H1 (cell line): Measurements from ENCODE around the gene PLCL2. TPM values are rescaled to one million over a fixed set of nuclear protein-coding genes. Genes with fewer than 3 reads are reported as not detected.
"Not testable (repeated sequence)": the region's sequence is repeated elsewhere in the genome, so short reads cannot be mapped to it uniquely, and the experiment has no call there.

Experiments used
- CTCF ChIA-PET: fragments of 300-600 bp; sonication (Branson Sonifier 250); formaldehyde crosslinking; loops from one replicate; lab custom pipeline; 2021; ENCODE audit not compliant: partially characterized antibody; lab: Charles Lee
- POLR2A ChIA-PET: fragments of 300-600 bp; sonication (Branson Sonifier 250); formaldehyde crosslinking; loops from one replicate; lab custom pipeline; 2021; ENCODE audit warnings: inconsistent platforms; ENCODE audit not compliant: partially characterized antibody; lab: Charles Lee
- DNase-seq, 2 experiments: peaks; one replicate each; pipeline versions ENCODE4 v3.0.0 to v3.0.0-alpha.2; 2010 to 2022; ENCODE audit warnings: low spot score in 2 of 2, low read depth in 1 of 2, mixed read lengths in 1 of 2
- FAIRE-seq: peaks from 2 replicates; lab custom pipeline; 2011; peaks lifted over from hg19 to GRCh38; lab: Jason Lieb, UNC
- H2AFZ ChIP-seq: 2 replicates; pipeline ENCODE4 v1.8.1; 2012; ENCODE audit warnings: low read length, inconsistent platforms
- H2AK5ac ChIP-seq: 2 replicates; pipeline ENCODE4 v1.6.1; 2013; ENCODE audit warnings: low read depth, low read length
- H2BK120ac ChIP-seq: replicated peaks from 2 replicates; pipeline ENCODE3; 2013; ENCODE audit warnings: low read depth, low read length, inconsistent platforms
- H2BK12ac ChIP-seq: 2 replicates; pipeline ENCODE4 v1.6.1; 2013; ENCODE audit warnings: low read depth, low read length
- H2BK15ac ChIP-seq: 2 replicates; pipeline ENCODE4 v1.6.1; 2013; ENCODE audit warnings: low read length
- H2BK20ac ChIP-seq: 2 replicates; pipeline ENCODE4 v1.6.1; 2013; ENCODE audit warnings: low read length
- H2BK5ac ChIP-seq: 2 replicates; pipeline ENCODE4 v1.6.1; 2013; ENCODE audit warnings: low read depth, low read length
- H3K14ac ChIP-seq: 2 replicates; pipeline ENCODE4 v1.6.1; 2013; ENCODE audit warnings: inconsistent platforms; ENCODE audit not compliant: insufficient read length
- H3K18ac ChIP-seq: 2 replicates; pipeline ENCODE4 v1.6.1; 2013; ENCODE audit warnings: low read length; ENCODE audit errors: extremely low read depth
- H3K23ac ChIP-seq: 2 replicates; pipeline ENCODE4 v1.6.1; 2013; ENCODE audit warnings: inconsistent platforms; ENCODE audit not compliant: insufficient read length
- H3K23me2 ChIP-seq: 2 replicates; pipeline ENCODE4 v1.6.1; 2013; ENCODE audit warnings: low read depth, low read length
- H3K27ac ChIP-seq: 2 replicates; pipeline ENCODE4 v1.6.1; 2011; ENCODE audit warnings: low read depth, low read length, inconsistent platforms
- H3K27me3 ChIP-seq, 4 experiments: replicated peaks in 1 of 4; 1 replicate in 1 of 4; 2 replicates in 3 of 4; pipeline versions ENCODE4 v1.6.1 to v1.8.1; 2011 to 2013; ENCODE audit warnings: low read length in 3 of 4, mild to moderate bottlenecking in 3 of 4, inconsistent platforms in 2 of 4, mixed read lengths in 2 of 4, moderate library complexity in 1 of 4; ENCODE audit not compliant: control insufficient read depth in 3 of 4, insufficient read depth in 3 of 4; ENCODE audit errors: extremely low read depth in 1 of 4
- H3K36me3 ChIP-seq, 4 experiments: 2 replicates each; pipeline versions ENCODE4 v1.6.1 to v1.8.1; 2011 to 2013; ENCODE audit warnings: mild to moderate bottlenecking in 4 of 4, low read length in 3 of 4, moderate library complexity in 2 of 4, control low read depth in 1 of 4, inconsistent platforms in 1 of 4; ENCODE audit not compliant: insufficient read depth in 4 of 4, control insufficient read depth in 2 of 4
- H3K4ac ChIP-seq: replicated peaks from 2 replicates; pipeline ENCODE3; 2013; ENCODE audit warnings: low read length, low read depth, mixed read lengths, inconsistent platforms; ENCODE audit not compliant: insufficient read length
- H3K4me1 ChIP-seq, 4 experiments: replicated peaks in 1 of 4; 1 replicate in 1 of 4; 2 replicates in 3 of 4; pipeline versions ENCODE4 v1.6.1 to v1.8.1; 2011 to 2013; ENCODE audit warnings: low read length in 3 of 4, inconsistent platforms in 2 of 4, mixed read lengths in 1 of 4; ENCODE audit not compliant: insufficient read depth in 4 of 4, control insufficient read depth in 3 of 4
- H3K4me2 ChIP-seq, 2 experiments: 2 replicates each; pipeline versions ENCODE4 v1.6.1 to v1.8.1; 2011 to 2013; ENCODE audit warnings: low read depth in 2 of 2, low read length in 2 of 2, control low read depth in 1 of 2, inconsistent platforms in 1 of 2, mild to moderate bottlenecking in 1 of 2; ENCODE audit not compliant: insufficient read depth in 1 of 2
- H3K4me3 ChIP-seq, 4 experiments: fragments of 200-600, 300-600 bp in 1 of 4; sonication (generic), shearing (Covaris generic), sonication (Bioruptor Twin) in 1 of 4; 2 replicates each; pipeline versions ENCODE4 v1.5.1 to v1.8.1; 2011 to 2016; ENCODE audit warnings: low read length in 4 of 4, low read depth in 3 of 4, control low read depth in 2 of 4, inconsistent platforms in 2 of 4, mild to moderate bottlenecking in 2 of 4, mixed read lengths in 1 of 4, moderate library complexity in 1 of 4; ENCODE audit not compliant: insufficient read depth in 2 of 4; ENCODE audit errors: extremely low read depth in 1 of 4
- H3K56ac ChIP-seq: replicated peaks from 2 replicates; pipeline ENCODE3; 2013; ENCODE audit warnings: low read depth, mild to moderate bottlenecking, mixed read lengths, low read length, inconsistent platforms; ENCODE audit not compliant: insufficient read length
- H3K79me1 ChIP-seq: 2 replicates; pipeline ENCODE4 v1.6.1; 2013; ENCODE audit warnings: low read depth, low read length, control low read depth
- H3K79me2 ChIP-seq, 2 experiments: 2 replicates each; pipeline versions ENCODE4 v1.6.1 to v1.8.1; 2012 to 2013; ENCODE audit warnings: low read length in 2 of 2, mild to moderate bottlenecking in 2 of 2, inconsistent platforms in 1 of 2; ENCODE audit not compliant: insufficient read depth in 2 of 2, control insufficient read depth in 1 of 2
- H3K9ac ChIP-seq, 4 experiments: replicated peaks in 1 of 4; 1 replicate in 1 of 4; 2 replicates in 3 of 4; pipeline versions ENCODE4 v1.6.1 to v1.8.1; 2011 to 2013; ENCODE audit warnings: low read depth in 3 of 4, low read length in 3 of 4, control low read depth in 2 of 4, mild to moderate bottlenecking in 2 of 4, moderate library complexity in 2 of 4, inconsistent platforms in 1 of 4; ENCODE audit errors: extremely low read depth in 1 of 4
- H3K9me3 ChIP-seq, 2 experiments: 2 replicates each; pipeline versions ENCODE4 v1.6.1 to v1.8.1; 2012 to 2013; ENCODE audit warnings: mild to moderate bottlenecking in 2 of 2, moderate library complexity in 2 of 2, control low read depth in 1 of 2, inconsistent platforms in 1 of 2, low read depth in 1 of 2, low read length in 1 of 2, mixed read lengths in 1 of 2; ENCODE audit not compliant: insufficient read depth in 2 of 2
- H4K20me1 ChIP-seq, 2 experiments: replicated peaks in 1 of 2; 2 replicates each; pipeline versions ENCODE3 to v1.8.1; 2011 to 2013; ENCODE audit warnings: inconsistent platforms in 2 of 2, low read length in 2 of 2, mild to moderate bottlenecking in 1 of 2; ENCODE audit not compliant: insufficient read depth in 2 of 2, control insufficient read depth in 1 of 2
- H4K5ac ChIP-seq: 2 replicates; pipeline ENCODE4 v1.6.1; 2013; ENCODE audit warnings: low read length, low read depth, mixed read lengths, inconsistent platforms; ENCODE audit not compliant: insufficient read length
- H4K8ac ChIP-seq: 2 replicates; pipeline ENCODE4 v1.8.0; 2013; ENCODE audit warnings: mild to moderate bottlenecking, moderate library complexity, low read length, inconsistent platforms; ENCODE audit not compliant: insufficient read depth; ENCODE audit errors: extremely low read depth
- H4K91ac ChIP-seq: replicated peaks from 2 replicates; pipeline ENCODE3; 2013; ENCODE audit warnings: low read length, mixed read lengths, inconsistent platforms; ENCODE audit not compliant: insufficient read length
- CBX5 ChIP-seq: fragments of 300-800, 300-1000 bp; sonication (generic); IDR thresholded peaks from 2 replicates; pipeline ENCODE4 v1.7.1; 2016; ENCODE audit warnings: antibody characterized with exemption, low read length, low read depth
- PHF8 ChIP-seq: fragments of 200-600 bp; sonication (generic); conservative IDR thresholded peaks from 2 replicates; pipeline ENCODE4 v1.7.1; 2012; ENCODE audit warnings: low read depth, mild to moderate bottlenecking, inconsistent platforms, low read length, moderate library complexity
- SP4 ChIP-seq: IDR thresholded peaks from 2 replicates; pipeline ENCODE4 v1.6.1; 2012; ENCODE audit warnings: low read length, inconsistent platforms
- SUZ12 ChIP-seq: fragments of 200-600 bp; sonication (generic); IDR thresholded peaks from 2 replicates; pipeline ENCODE4 v1.6.1; 2012; ENCODE audit warnings: mild to moderate bottlenecking, inconsistent platforms, low read length, moderate library complexity, mixed read lengths
- TCF12 ChIP-seq: IDR thresholded peaks from 2 replicates; pipeline ENCODE4 v1.6.1; 2011; ENCODE audit warnings: low read depth, mild to moderate bottlenecking, low read length
- WGBS, 2 experiments: shearing (Covaris generic) in 1 of 2; methylation state at CpG; one replicate each; pipeline versions ENCODE4 v1.1.6 to v1.1.7; 2013 to 2015; ENCODE audit warnings: low lambda C conversion rate in 2 of 2, mixed read lengths in 2 of 2, inconsistent platforms in 1 of 2, low coverage in 1 of 2, missing lambda C conversion rate in 1 of 2; ENCODE audit not compliant: insufficient replicate concordance in 2 of 2, insufficient coverage in 1 of 2, insufficient read length in 1 of 2; ENCODE audit errors: extremely low coverage in 1 of 2, missing lambda C conversion rate in 1 of 2; 5-methylcytosine and 5-hydroxymethylcytosine counted together
- polyA plus RNA-seq, 7 experiments: library from polyadenylated mRNA; depleted of rRNA in 3 of 7; stranded (reverse) in 5 of 7; unstranded in 2 of 7; fragments of >200 nt in 5 of 7; fragments of 200-250 nt in 2 of 7; gene quantifications; 1 replicate in 5 of 7; 2 replicates in 1 of 7; 4 replicates in 1 of 7; pipeline versions ENCODE4 v1.2.1 to v1.2.3, GENCODE V29; 2011 to 2013; ENCODE audit warnings: missing spikeins in 2 of 7, mixed read lengths in 2 of 7
- total RNA-seq: library from RNA; stranded (reverse); fragmentation: NEBNext Ultra II Directional; extraction: Animal tissue kit (Norgen Biotek cat#: 25700); gene quantifications from 2 replicates; pipeline ENCODE4 v1.2.1, GENCODE V29; 2021

Gene PLCL2
- total and polyA plus RNA-seq, 2 of the 8 experiments (the other 6 are each of a cell fraction or from before 2014, with no cell fraction given), result 3.5 to 6.8 TPM

DNA sequence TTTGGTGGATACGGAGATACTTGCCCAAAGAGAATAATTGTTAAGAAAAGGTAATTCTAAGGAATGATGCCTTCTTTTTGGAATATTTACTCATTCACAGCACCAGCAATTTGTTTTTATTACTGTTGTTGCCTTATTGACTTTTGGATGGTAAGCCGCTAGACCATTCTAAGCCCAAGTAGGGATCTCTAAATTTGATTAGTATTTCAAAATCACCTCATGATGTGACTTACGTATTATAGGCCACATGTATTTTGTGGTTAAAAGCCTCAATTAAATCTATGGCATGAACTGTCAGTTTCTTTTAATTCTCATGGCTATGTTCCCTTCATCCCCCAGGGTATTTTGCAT, 94.1 kb downstream of the PLCL2 start (continued):
- TF ChIP-seq SP4, result no peak
- TF ChIP-seq SUZ12, result no peak
- no peak for TF ChIP-seq PHF8
- no peak for TF ChIP-seq CBX5
- no peak for TF ChIP-seq TCF12

- H3K18ac ChIP-seq, H3K4ac ChIP-seq, POLR2A ChIA-PET, H3K4me3 ChIP-seq, H2BK12ac ChIP-seq, H3K79me1 ChIP-seq, H2AFZ ChIP-seq, H3K23me2 ChIP-seq, H3K14ac ChIP-seq, H4K5ac ChIP-seq, DNase-seq, H3K27ac ChIP-seq, H3K23ac ChIP-seq, H2BK120ac ChIP-seq, H3K56ac ChIP-seq, H3K4me1 ChIP-seq, H3K27me3 ChIP-seq, H4K8ac ChIP-seq, H2AK5ac ChIP-seq, H2BK15ac ChIP-seq, H3K9ac ChIP-seq, FAIRE-seq, H3K4me2 ChIP-seq, H2BK20ac ChIP-seq, H4K91ac ChIP-seq, H3K9me3 ChIP-seq, H2BK5ac ChIP-seq, H3K79me2 ChIP-seq, H3K36me3 ChIP-seq, H4K20me1 ChIP-seq, CTCF ChIA-PET: not testable (repeated sequence)
- 100% methylated on average over 4 of the region's 43 CpGs; no CpG with 5 or more reads in 1 of the 2 experiments for WGBS, 2 experiments
Observed at GRCh38 chr3:16979769-16980515, 95.2 kb downstream of the PLCL2 start.
